IPS-NIHi7 (cell line): ENCODE results near the gene FAM3B.
"Not testable (repeated sequence)": the region's sequence is repeated elsewhere in the genome, so short reads cannot be mapped to it uniquely, and the experiment has no call there.

ENCODE experiments used
- DNase-seq: peaks from one replicate; pipeline ENCODE4 v3.0.0; 2012; ENCODE audit warnings: mixed read lengths; ENCODE audit errors: extremely low spot score

FAM3B gene

GRCh38 chr21:41316200-41317062 is at the start of gene FAM3B:
Gene FAM3B, plus strand, starts transcription at chr21:41316801. Its CDS starts 79 bp downstream, at chr21:41316880.
- DNase-seq: peak; percentile 84

GRCh38 chr21:41267346-41267745 is 49.3 kb upstream of the FAM3B start:
- no peak for DNase-seq

- no peak for DNase-seq
Observed at GRCh38 chr21:41269535-41269934, 47.1 kb upstream of the FAM3B start.

- no peak for DNase-seq
Observed at GRCh38 chr21:41277196-41277595, 39.4 kb upstream of the FAM3B start.

GRCh38 chr21:41277846-41278245 is 38.8 kb upstream of the FAM3B start:
- no peak for DNase-seq

- no peak for DNase-seq
Observed at GRCh38 chr21:41280115-41280919, 36.3 kb upstream of the FAM3B start.

GRCh38 chr21:41282412-41282811 is 34.2 kb upstream of the FAM3B start:
- no peak for DNase-seq

- peak; percentile 82 for DNase-seq
Observed at GRCh38 chr21:41283211-41283818, 33.3 kb upstream of the FAM3B start.

GRCh38 chr21:41289431-41289830 is 27.2 kb upstream of the FAM3B start:
- DNase-seq: no peak

- DNase-seq: no peak
Observed at GRCh38 chr21:41290106-41290799, 26.3 kb upstream of the FAM3B start.

GRCh38 chr21:41294548-41295231 is 21.9 kb upstream of the FAM3B start:
- DNase-seq: no peak

GRCh38 chr21:41295721-41296254 is 20.8 kb upstream of the FAM3B start:
- DNase-seq: no peak

GRCh38 chr21:41302976-41303375 is 13.6 kb upstream of the FAM3B start:
- DNase-seq: no peak

GRCh38 chr21:41304068-41304720 is 12.4 kb upstream of the FAM3B start:
- DNase-seq: no peak

GRCh38 chr21:41307219-41307618 is 9.4 kb upstream of the FAM3B start:
- DNase-seq: no peak

- not testable (repeated sequence) for DNase-seq
Observed at GRCh38 chr21:41313285-41314164, 3.1 kb upstream of the FAM3B start.

GRCh38 chr21:41315726-41316125 is 875 bp upstream of the FAM3B start:
- no peak for DNase-seq

GRCh38 chr21:41317063-41317392 is 427 bp downstream of the FAM3B start:
- DNase-seq: no peak

- DNase-seq: no peak
Observed at GRCh38 chr21:41317458-41317857, 857 bp downstream of the FAM3B start.

- no peak for DNase-seq
Observed at GRCh38 chr21:41318218-41318617, 1.6 kb downstream of the FAM3B start.
